Transverse colon (tissue), 4 donors: ENCODE results near the gene PDIK1L. TPM values are rescaled to one million over a fixed set of nuclear protein-coding genes. Genes with fewer than 3 reads are reported as not detected.

ENCODE experiments used
- DNase-seq: peaks from one replicate; pipeline ENCODE4 v3.0.0-alpha.2; 2019
- H3K27ac ChIP-seq, 4 donors: fragments of 200-600 bp; sonication (generic); 2 replicates each; pipeline ENCODE4 v1.5.1; 2016 to 2018; ENCODE audit warnings: inconsistent platforms in 4 of 4
- H3K27me3 ChIP-seq: fragments of 200-600 bp; sonication (generic); 2 replicates; pipeline ENCODE4 v1.5.1; 2017; ENCODE audit warnings: inconsistent platforms
- H3K36me3 ChIP-seq, 4 donors: fragments of 200-600 bp; sonication (generic); 2 replicates each; pipeline ENCODE4 v1.5.1; 2017 to 2019; ENCODE audit warnings: inconsistent platforms in 4 of 4
- H3K4me1 ChIP-seq, 4 donors: fragments of 200-600 bp; sonication (generic); 2 replicates each; pipeline ENCODE4 v1.5.1; 2017 to 2020; ENCODE audit warnings: inconsistent platforms in 4 of 4
- H3K4me3 ChIP-seq, 4 donors: fragments of 200-600 bp; sonication (generic); 1 replicate in 1 of 4; 2 replicates in 3 of 4; pipeline versions ENCODE4 v1.5.1 to v1.6.1; 2017 to 2019; ENCODE audit warnings: inconsistent platforms in 4 of 4
- H3K9me3 ChIP-seq, 2 donors: fragments of 200-600 bp; sonication (generic); 2 replicates each; pipeline ENCODE4 v1.5.1; 2017 to 2019; ENCODE audit warnings: inconsistent platforms in 2 of 2
- EP300 ChIP-seq: sonication (generic); formaldehyde crosslinking; IDR thresholded peaks from one replicate; pipeline ENCODE4 v1.6.1; 2017; ENCODE audit warnings: antibody characterized with exemption, low read depth
- POLR2A ChIP-seq: fragments of 450-650 bp; IDR thresholded peaks from one replicate; pipeline ENCODE4 v1.6.1; 2016; ENCODE audit warnings: antibody characterized with exemption, mild to moderate bottlenecking, moderate library complexity
- POLR2AphosphoS5 ChIP-seq, 3 donors: sonication (generic); formaldehyde crosslinking; IDR thresholded peaks; one replicate each; pipeline ENCODE4 v1.6.1; 2016; ENCODE audit warnings: antibody characterized with exemption in 3 of 3
- WGBS, 2 donors: methylation state at CpG; one replicate each; pipeline ENCODE4 v1.1.5; 2018; ENCODE audit warnings: low coverage in 1 of 2; 5-methylcytosine and 5-hydroxymethylcytosine counted together
- in situ Hi-C, 4 donors: fragments of 200-750 bp; cut with MboI; loops; one replicate each; pipeline versions ENCODE4 v1.15.0 to v1.15.1; 2017; ENCODE audit warnings: low sequenced_read_pairs in 3 of 4, low pct_ligation_motif_present in 1 of 4, low pct_unique_long_range_greater_than_20kb in 1 of 4
- intact Hi-C: fragments of 100-400 bp; cut with DNase I; formaldehyde crosslinking; loops from one replicate; pipeline ENCODE4 v1.15.1; 2023; ENCODE audit warnings: low total_unique reads
- total RNA-seq, 4 donors: library from RNA; depleted of rRNA; stranded (reverse); fragments of >200 nt; gene quantifications; one replicate each; pipeline ENCODE4 v1.1.0, GENCODE V29; 2016
- TF ChIP-seq, protein P1 (sequence below), 5 experiments: fragments of 200-600 bp in 3 of 5; fragments of 450-650 bp in 2 of 5; sonication (generic) in 3 of 5; IDR thresholded peaks; 1 replicate in 2 of 5; 2 replicates in 3 of 5; pipeline ENCODE4 v1.5.1; 2016 to 2017; ENCODE audit warnings: antibody characterized with exemption in 5 of 5, inconsistent platforms in 3 of 5, mild to moderate bottlenecking in 2 of 5, moderate library complexity in 1 of 5

The PDIK1L gene
- total RNA-seq, 4 donors from 2014 or later: 4.0 to 15.6 (median 9.8) TPM

DNA sequence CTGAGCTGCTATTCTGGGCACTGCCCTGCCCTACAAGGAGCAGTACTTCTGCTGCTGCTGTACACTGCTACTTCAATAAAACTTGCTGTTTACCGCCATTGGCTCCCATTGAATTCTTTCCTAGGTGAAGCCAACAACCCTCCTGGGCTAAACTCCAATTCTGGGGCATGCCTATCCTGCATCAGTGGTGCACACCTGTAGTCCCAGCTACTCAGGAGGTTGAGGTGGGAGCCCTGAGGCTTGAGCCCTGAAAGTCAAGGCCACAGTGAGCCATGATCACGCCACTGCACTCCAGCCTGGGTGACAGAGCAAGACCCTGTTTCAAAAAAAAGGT, 21.2 kb downstream of the PDIK1L start:
- Histone ChIP-seq H3K36me3 (no peaks in the 10 kb centered on the region), H3K27ac (no peak overlapping the region), H3K4me3 (no peak overlapping the region), H3K4me1 (peaks cover 0 to 16% (median 8%) of the 10 kb centered on the region in 4 donors), H3K9me3 (no peaks in the 10 kb centered on the region), H3K27me3 (no peaks in the 10 kb centered on the region)
- DNase-seq: no peak
- TF ChIP-seq, protein P1, sequence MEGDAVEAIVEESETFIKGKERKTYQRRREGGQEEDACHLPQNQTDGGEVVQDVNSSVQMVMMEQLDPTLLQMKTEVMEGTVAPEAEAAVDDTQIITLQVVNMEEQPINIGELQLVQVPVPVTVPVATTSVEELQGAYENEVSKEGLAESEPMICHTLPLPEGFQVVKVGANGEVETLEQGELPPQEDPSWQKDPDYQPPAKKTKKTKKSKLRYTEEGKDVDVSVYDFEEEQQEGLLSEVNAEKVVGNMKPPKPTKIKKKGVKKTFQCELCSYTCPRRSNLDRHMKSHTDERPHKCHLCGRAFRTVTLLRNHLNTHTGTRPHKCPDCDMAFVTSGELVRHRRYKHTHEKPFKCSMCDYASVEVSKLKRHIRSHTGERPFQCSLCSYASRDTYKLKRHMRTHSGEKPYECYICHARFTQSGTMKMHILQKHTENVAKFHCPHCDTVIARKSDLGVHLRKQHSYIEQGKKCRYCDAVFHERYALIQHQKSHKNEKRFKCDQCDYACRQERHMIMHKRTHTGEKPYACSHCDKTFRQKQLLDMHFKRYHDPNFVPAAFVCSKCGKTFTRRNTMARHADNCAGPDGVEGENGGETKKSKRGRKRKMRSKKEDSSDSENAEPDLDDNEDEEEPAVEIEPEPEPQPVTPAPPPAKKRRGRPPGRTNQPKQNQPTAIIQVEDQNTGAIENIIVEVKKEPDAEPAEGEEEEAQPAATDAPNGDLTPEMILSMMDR (IDR thresholded peaks at IDR 0.05): no peak
- TF ChIP-seq POLR2AphosphoS5 (IDR thresholded peaks at IDR 0.05): no peak
- no peak for TF ChIP-seq EP300
- TF ChIP-seq POLR2A: no peak
- 71 to 90% methylated on average over 1 to 2 of the region's 2 CpGs for WGBS, 2 donors
- intact Hi-C loops (no loop called here), in situ Hi-C loops (loop anchor here in 1 of 4 donors (25.0 kb wide), 1 partner anchor 96 kb away; the partner anchor contains the start of gene SLC30A2)

DNA sequence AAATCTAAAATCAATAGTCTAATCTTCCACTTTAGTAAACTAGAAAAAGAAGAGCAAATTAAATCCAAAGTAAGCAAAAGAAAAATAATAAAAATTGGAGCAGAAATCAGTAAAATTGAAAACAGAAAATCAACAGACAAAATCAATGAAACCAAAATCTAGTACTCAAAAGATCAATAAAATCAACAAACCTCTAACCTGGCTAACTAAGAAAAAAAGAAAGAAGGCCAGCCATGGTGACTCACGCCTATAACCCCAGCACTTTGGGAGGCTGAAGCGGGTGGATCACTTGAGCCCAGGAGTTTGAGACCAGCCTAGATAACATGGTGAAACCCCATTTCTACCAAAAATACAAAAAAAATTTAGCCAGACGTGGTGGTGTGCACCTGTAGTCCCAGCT, 22.8 kb downstream of the PDIK1L start:
- in situ Hi-C loops: loop anchor here in 1 of 4 donors (25.0 kb wide), 1 partner anchor 97 kb away; the partner anchor contains the start of gene SLC30A2
- Histone ChIP-seq H3K4me3 (no peak overlapping the region), H3K4me1 (no peaks in the 10 kb centered on the region), H3K9me3 (no peaks in the 10 kb centered on the region), H3K27me3 (no peaks in the 10 kb centered on the region), H3K36me3 (no peaks in the 10 kb centered on the region), H3K27ac (no peak overlapping the region)
- 90% methylated on average over 3 of the region's 3 CpGs; no CpG with 5 or more reads in 1 of the 2 donors for WGBS, 2 donors
- intact Hi-C loops: no loop called here
- TF ChIP-seq POLR2A: no peak
- no peak for TF ChIP-seq POLR2AphosphoS5 (IDR thresholded peaks at IDR 0.05)
- no peak for TF ChIP-seq EP300
- TF ChIP-seq, protein P1 (IDR thresholded peaks at IDR 0.05): no peak
- no peak for DNase-seq

DNA sequence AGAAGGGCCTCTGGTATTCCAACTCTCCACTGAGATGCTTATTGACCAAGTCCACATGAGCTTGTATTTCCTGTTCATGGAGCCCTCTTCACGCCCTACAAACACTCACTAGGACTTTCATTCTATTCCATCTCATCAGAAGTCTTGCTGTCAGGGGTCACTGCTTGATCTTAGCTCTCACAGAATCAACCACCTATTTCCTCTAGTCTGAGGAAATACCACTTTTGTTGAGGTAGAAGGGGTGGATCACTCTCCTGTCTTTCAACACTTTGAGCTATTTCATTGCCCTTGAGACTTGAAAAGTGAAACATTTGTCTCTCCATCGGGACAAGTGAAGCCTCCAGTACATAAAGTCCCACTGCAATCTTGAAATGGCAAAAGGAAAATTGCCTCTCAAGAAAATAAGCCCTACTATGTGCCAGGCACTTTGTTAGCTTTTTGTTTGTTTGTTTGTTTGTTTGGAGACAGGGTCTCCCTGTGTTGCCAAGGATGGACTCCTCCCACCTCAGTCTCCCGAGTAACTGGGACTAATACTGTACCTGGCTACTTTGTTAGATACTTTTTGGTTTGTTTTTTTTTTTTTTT, 27.4 kb downstream of the PDIK1L start:
- Histone ChIP-seq H3K27me3 (no peaks in the 10 kb centered on the region), H3K4me3 (no peak overlapping the region), H3K27ac (no peak overlapping the region), H3K36me3 (no peaks in the 10 kb centered on the region), H3K4me1 (no peaks in the 10 kb centered on the region), H3K9me3 (no peaks in the 10 kb centered on the region)
- DNase-seq: no peak
- TF ChIP-seq, protein P1 (IDR thresholded peaks at IDR 0.05): no peak
- TF ChIP-seq POLR2A (no peak), POLR2AphosphoS5 (IDR thresholded peaks at IDR 0.05) (no peak), EP300 (no peak)
- intact Hi-C loops: no loop called here
- 65 to 74% methylated on average over 3 of the region's 3 CpGs for WGBS, 2 donors
- in situ Hi-C loops: loop anchor here in 1 of 4 donors (25.0 kb wide), 1 partner anchor 102 kb away; the partner anchor contains the start of gene SLC30A2

DNA sequence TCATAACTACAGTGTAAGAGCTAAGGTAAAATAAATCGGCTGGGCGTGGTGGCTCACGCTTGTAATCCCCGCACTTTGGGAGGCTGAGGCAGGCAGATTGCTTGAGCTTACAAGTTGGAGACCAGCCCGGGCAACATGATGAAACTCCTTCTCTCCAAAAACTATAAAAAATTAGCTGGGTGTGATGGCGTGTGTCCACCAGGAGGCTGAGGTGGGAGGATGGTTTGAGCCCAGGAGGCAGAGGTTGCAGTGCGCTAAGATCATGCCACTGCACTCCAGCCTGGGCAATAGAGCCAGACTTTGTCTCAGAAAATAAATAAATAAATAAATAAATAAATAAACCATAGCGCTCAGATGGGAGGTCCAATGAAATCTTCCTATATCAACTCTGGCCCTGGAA, 30.5 kb downstream of the PDIK1L start:
- Histone ChIP-seq H3K4me1 (no peaks in the 10 kb centered on the region), H3K4me3 (no peak overlapping the region), H3K9me3 (no peaks in the 10 kb centered on the region), H3K27ac (no peak overlapping the region), H3K36me3 (no peaks in the 10 kb centered on the region), H3K27me3 (no peaks in the 10 kb centered on the region)
- intact Hi-C loops (loop anchor here (10.0 kb wide), 1 partner anchor 107 kb away; no protein-coding TSS in a partner anchor), in situ Hi-C loops (loop anchor here in 2 of 4 donors (5.0 to 25.0 kb wide), 3 partner anchors 35 to 105 kb away; partner anchors contain the start of gene SLC30A2 (in 2 of the 2))
- TF ChIP-seq POLR2A (no peak), POLR2AphosphoS5 (IDR thresholded peaks at IDR 0.05) (no peak), EP300 (no peak)
- TF ChIP-seq, protein P1 (IDR thresholded peaks at IDR 0.05): no peak
- 88 to 89% methylated on average over 3 to 8 of the region's 8 CpGs for WGBS, 2 donors
- DNase-seq: no peak
